HepG2 (cell line): ENCODE results near the gene GTF2I.
"Not testable (repeated sequence)": the region's sequence is repeated elsewhere in the genome, so short reads cannot be mapped to it uniquely, and the experiment has no call there.

Experiments
- EZH2 ChIP-seq: conservative IDR thresholded peaks from 2 replicates; pipeline ENCODE4 v1.6.1; 2012; ENCODE audit warnings: mild to moderate bottlenecking, low read depth, low read length, moderate library complexity
- FIP1L1 ChIP-seq: fragments of 200-400 bp; formaldehyde crosslinking; IDR thresholded peaks from 2 replicates; pipeline ENCODE4 v1.6.1; 2018; ENCODE audit warnings: low read depth, mild to moderate bottlenecking, low read length, moderate library complexity, borderline replicate concordance; ENCODE audit not compliant: insufficient read depth
- MAX ChIP-seq: IDR thresholded peaks from 2 replicates; pipeline ENCODE4 v1.6.1; 2012; ENCODE audit warnings: inconsistent platforms
- PRDM15 ChIP-seq: sonication (generic); formaldehyde crosslinking; IDR thresholded peaks from 2 replicates; pipeline ENCODE4 v1.4.0; 2020; ENCODE audit warnings: missing genetic modification reagents
- RBM39 ChIP-seq: fragments of 200-400 bp; formaldehyde crosslinking; IDR thresholded peaks from one replicate; pipeline ENCODE4 v1.6.1; 2018; ENCODE audit warnings: antibody characterized with exemption, mild to moderate bottlenecking, low read depth, low read length; ENCODE audit not compliant: poor library complexity, severe bottlenecking
- ZNF3 ChIP-seq: IDR thresholded peaks from 2 replicates; pipeline ENCODE4 v1.7.0; 2017; ENCODE audit warnings: inconsistent platforms

- not testable (repeated sequence) for TF ChIP-seq FIP1L1; EZH2; RBM39; ZNF3 (CRISPR knock-in tag); MAX; PRDM15 (CRISPR knock-in tag)
Observed at GRCh38 chr7:74798644-74799043, 141.1 kb downstream of the GTF2I start.
